NCI-H1105 treated with DMSO at 0.1 percent for 48 hours (cell line): ENCODE results near the gene BABAM1.

ENCODE experiments used
- DNase-seq: peaks from one replicate; lab custom pipeline; 2025; lab: John Stamatoyannopoulos, UW

The BABAM1 gene

DNA sequence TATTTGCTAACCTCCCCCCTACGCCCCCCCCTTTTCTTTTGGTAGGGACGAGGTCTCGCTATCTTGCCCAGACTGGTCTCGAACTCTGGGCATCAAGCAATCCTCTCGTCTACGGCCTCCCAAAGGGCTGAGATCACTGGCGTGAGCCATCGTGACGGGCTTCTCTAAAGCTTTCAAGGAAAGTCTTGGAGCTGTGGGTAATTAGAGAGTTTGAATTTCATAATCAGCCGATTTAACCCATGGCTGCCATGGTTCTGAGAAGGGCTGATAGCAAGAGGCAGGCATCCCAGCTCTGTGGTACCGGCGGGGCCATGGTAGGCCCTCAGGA is 36.7 kb downstream of the BABAM1 start:
- DNase-seq: no peak

DNA sequence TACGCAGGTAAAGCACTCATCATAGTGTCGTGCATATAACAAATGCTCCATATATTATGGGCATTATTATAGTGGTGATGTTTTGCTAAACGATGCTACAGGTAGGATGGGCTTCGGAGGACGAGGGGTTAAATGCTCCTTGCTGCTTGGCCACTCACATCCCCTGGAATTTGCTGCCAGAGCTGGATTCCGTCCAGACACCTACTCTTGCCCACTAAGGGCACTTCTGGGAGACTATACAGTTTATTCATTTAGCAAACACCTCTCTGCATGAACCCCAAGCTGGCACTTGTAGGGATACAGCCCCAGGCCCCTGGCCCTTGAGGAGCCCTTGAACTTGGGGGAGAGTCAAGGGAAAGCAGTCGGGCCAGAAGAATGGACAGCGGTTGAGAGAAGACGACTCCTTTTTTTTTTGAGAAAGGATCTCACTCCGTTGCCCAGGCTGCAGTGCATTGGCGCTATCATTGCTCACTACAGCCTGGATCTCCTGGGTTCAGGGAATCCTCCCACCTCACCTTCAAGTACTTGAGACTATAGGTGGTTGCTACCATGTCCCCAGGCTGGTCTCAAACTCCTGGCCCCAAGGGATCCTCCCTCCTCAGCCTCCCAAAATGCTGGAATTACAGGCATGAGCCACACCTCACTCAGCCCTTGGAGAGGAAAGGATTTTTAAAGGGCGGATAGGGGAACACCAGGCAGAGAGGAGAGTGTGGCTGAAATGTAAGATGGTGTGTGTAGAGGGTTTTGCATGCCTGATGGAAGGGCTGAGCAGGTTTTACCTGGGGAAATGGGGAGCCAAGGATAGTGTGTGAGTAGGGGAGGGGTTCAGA is 37.4 kb downstream of the BABAM1 start:
- no peak for DNase-seq

DNA sequence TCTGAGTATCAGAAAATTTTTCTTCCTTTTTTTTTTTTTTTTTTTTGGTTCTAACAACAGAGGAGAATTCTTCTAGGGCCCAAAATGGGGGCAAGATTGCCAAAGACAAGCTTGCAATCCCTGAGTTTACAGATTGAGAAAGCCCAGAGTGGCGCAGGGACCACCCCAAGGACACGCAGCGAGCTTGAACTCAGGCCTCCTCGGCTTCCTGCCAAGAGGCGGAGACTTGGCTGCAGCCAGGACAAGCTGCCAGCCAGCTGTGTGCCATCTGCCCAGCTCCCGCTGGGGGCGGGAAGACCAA is 37.9 kb downstream of the BABAM1 start:
- no peak for DNase-seq

DNA sequence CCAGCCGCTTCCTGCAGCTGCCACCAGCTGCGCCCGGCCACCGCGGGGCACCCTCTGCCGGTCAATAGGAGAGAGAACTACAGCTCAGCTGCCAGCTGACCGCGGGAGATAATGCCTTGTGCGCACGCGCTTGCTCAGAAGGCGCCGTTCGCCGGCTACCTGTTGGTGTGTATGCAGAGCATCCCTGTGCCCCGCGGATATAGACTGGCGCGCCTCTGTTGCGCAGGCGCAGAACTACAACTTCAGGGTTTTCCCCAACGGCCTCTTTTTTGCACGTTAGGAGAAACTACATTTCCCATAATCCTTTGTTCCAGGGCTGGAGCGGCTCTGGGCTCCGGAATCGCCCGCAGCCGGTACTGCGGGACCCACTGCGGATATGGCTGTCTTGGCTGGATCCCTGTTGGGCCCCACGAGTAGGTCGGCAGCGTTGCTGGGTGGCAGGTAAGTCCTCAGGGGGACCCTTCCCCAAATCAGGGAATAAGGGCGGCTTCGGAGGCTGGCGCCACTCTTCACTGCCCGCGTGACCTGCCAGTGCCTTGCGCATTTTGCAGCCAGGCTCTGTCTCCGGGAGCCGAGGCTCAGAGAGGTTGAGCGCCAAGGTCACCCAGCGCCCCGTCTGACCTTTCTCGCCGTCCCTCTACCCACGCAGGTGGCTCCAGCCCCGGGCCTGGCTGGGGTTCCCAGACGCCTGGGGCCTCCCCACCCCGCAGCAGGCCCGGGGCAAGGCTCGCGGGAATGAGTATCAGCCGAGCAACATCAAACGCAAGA is 38.5 kb downstream of the BABAM1 start, which contains the start of gene MRPL34:
MRPL34 (plus strand) TSS at position 356 of the 768 bp plus-strand sequence; CDS start at position 377, 21 bp downstream.
- DNase-seq: peak; percentile 100

DNA sequence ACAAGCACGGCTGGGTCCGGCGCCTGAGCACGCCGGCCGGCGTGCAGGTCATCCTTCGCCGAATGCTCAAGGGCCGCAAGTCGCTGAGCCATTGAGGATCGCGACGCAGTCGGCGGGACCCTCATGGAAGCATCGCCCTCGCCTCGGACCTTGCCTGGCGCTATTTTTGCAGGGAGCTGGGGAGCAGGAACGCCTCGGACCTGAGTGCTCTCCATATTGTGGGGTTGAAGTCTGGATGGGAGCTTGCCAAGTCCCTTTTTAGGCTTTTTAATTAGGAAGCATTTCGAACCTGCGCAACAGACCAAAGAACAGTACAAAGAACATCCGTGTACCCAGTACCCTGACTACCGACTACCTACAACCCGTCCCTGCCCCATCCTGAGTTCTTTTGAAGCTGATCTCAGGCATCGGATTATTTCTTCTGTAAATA is 39.1 kb downstream of the BABAM1 start:
- DNase-seq: no peak

DNA sequence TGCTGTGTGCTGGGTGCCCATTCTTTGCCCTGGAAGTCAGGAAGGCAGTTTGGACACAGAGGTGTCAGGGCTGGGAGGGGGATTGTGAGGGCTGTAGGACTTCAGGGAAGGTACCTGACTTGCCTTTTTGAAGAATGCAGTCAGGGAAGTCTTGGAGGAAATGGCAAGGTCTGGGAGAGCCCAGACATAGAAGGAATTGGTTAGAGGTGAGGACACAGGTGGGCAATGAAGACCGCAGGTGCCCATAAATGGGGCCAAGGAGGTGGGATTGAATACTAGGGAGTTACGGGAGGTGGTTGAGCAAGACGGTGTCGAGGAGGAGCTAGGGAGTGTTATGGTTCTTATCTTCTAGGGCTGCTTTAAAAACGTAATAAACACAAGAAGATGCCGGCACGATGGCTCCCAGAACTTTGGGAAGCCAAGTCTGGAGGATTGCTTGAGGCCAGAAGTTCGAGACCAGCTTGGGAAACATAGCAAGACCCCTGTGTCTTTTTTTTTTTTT is 40.7 kb downstream of the BABAM1 start:
- no peak for DNase-seq

DNA sequence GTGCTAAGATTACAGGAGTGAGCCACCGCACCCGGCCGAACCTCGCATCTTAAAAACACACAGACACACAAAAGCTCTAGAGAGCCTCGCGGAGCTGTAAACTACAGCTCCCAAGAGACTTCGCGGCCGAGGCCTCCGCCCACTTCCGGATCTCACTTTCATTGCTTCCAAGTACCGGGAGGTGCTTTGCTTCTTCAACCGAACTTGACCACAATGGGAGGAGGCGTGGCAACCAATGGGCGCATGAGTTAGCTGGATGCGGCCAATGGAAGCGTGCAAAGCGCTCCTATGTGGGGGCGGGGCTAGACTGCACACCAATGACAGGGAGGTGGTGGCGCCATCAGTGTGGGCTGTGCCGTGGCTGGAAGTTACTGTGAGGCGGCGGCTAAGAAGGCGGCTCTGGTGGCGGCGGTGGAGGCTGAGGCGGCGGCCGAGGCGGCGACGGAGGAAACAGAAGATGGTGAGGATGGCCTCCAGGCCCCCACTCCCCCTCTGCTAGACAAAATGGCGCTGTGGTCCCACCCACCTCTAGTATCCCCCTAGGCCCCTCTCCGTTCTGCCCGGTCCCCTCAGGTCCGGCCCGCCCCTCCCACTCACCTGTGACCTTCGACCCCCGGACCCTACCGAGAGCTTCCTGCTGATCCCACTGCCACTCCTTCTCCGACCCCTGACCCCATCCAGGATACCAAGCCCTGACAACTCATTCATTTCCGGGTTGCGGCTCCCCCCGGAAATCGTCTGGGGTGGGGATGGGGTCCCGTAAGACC is 42.1 kb downstream of the BABAM1 start, which contains the start of gene DDA1:
DDA1 (plus strand) TSS at position 366 of the 767 bp plus-strand sequence; CDS start at position 458, 92 bp downstream.
- peak; percentile 100 for DNase-seq

DNA sequence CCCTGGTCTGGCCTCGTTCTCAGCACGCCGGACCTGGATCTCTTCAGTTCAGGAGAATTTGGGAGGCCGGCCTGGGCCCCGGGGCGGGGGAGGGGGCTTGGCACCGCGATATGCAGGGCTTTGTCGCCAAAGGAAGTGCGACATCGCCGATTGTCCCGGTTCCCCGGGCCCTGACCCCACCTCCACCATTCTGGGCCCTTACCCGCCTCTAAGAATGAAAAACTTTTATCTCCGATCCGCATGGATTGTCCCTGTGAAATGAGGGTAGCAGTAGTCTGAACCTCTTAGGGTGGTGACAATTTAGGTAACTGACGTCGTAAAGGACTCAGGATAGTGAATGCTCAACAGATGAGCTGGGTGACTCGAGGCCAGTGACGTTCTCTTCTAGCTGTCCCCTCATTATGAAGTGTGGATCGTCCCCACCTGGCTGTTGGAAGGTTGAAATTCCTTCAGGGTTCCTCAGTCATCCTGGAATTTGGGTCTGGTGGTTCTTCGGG is 42.8 kb downstream of the BABAM1 start:
- DNase-seq: no peak

DNA sequence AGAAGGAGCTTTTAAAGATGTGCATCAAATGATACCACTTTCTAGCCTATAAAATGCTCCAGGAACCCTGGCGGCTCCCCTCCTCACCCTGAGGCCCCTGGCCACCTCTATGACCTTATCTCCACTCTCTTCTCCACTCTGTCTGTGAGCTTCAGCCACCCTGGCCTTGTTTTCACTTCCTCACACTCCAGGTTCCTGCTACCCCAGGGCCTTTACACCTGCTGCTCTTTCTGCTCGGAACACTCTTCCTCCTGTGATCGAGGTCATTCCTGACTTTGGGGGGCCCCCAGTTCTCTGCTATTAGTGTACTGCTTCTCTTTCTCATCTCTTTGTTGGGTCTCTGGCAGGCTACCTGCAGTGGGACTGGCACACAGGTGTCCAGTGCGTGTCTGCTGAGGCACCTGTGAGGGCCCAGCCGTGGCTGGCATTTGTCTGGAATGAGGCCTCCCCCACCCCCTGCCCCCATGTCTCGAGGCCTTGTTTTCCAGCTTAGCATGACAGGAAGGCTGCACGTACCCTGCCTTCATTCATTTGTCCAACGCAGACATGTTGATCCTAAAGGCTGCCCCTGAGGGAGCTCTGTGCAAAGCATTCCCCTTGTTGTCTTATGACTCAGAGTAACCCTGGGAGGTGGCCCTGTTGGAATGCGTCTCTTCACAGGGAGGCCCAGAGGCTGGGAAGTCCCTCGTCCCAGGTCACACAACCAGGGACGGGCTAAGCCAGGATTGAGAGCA is 44.4 kb downstream of the BABAM1 start:
- DNase-seq: no peak

DNA sequence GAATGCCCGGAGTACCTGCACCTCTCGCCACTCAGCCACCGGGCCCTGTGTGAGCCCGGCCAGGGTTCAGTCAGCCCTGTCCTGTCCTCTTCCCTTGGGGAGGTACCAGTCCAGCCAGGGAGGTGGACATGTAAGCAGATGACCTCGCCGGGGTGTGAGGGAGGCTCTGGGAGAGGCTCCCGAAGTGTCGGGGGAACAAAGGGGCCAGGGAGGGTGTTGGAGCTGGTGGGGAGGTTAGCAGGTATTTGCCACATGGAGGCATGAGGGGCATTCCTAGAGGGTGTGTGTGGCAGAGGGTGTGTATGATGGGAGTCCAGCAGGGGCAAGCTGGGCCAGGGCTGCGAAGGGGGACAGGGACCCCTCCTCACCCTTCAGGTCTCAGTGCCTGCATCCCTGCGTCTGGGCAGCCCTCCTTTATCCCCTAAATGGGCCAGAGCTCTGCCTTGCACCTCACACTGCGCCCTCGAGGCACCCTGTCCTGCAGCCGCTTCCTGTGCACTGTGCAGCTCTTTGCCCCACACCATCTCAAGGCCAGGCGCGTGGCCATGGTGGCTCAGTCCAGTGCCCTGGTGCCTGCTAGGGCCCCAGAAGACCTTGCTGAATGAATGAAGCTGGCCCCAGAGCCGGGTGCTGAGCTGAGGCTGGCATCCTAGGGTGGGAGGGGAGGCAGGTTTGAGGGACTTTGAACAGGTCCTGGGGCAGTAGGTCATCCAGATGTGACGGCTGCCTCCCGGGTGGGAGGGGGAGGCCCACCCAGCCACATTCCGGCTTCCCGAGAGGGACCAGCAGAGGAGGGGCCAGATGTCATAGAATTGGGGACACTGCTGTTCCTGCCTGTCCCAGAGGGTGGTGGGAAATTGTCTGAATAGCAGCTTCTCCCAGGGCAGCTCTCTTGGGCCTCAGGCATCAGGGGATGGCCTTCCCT is 45.2 kb downstream of the BABAM1 start:
- DNase-seq: no peak

DNA sequence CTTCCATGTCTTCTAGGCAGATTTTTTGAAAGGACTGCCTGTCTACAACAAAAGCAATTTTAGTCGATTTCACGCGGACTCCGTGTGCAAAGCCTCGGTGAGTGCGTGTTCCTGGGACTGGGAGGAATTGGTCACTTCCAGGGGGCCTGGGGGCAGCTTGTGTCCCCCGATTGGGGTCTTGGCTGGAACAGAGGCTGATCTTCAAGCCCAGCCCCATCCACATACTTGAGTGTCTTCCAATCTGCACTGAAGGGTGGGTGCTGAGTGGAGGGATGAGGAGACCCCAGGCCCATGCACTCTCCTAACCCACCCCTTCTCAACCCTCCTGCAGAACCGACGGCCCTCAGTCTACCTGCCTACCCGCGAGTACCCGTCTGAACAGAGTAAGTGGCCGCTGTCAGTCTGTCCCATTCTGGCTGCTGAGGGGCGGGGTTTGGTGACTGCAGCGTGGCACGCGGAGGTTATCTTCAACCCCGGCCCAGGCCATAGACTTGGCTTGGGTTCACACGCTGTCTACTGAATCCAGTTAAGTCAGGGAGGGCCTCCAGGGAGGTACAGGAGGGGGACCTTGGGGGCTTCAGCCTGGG is 46.9 kb downstream of the BABAM1 start:
- DNase-seq: no peak

DNA sequence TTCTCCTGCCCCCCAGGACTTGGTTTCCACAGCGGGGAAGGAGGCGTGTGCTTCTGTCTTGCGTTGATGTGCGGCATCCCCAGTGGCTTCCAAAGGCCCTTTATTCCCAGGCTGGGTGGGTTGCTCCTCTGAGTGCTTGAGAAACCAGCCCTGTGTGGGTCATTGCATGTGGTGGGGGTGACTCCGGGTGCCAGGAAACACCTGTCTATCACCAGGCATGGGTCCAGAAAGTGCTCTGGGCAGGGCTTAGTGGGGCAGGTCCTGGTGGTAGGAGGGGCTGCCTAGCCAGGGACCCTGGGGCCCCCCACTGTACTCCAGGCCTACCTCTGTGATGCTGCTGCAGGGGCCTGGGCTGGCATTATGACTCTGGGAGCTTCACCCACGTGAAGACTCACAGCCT is 51.7 kb downstream of the BABAM1 start:
- DNase-seq: no peak

DNA sequence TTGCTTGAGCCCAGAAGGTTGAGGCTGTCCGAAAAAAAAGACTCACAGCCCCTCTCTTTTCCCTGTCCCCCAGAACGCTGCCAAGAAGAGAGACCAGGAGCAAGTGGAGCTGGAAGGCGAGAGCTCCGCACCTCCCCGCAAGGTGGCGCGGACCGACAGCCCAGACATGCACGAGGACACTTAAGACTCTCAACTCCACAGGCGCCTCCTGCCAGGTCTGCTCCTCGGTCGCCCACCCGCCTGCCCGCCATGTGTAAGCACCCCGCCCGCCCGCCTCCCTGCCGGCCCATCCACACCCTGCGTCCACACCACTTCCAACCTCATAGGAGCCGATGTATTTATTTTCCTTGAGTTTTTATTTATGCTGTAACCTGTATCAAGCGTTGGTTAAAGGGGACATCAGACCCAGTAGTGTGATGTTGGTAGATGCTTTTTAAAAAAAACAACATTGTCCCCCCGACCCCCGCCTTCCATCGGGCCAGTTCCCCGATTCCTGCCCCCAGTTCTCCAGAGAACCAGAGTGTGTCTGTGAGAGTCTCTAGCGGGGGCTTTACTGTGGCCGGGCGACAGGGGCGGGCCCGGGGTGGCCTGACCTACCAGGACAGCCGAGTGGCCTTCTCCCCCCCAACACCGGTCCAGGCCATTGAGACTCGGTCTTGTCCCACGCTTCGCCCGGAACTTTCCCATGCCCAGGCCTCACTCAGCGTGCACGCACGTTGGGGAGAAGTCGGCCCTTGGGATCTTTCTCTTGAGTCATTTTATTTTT is 52.4 kb downstream of the BABAM1 start:
- no peak for DNase-seq

DNA sequence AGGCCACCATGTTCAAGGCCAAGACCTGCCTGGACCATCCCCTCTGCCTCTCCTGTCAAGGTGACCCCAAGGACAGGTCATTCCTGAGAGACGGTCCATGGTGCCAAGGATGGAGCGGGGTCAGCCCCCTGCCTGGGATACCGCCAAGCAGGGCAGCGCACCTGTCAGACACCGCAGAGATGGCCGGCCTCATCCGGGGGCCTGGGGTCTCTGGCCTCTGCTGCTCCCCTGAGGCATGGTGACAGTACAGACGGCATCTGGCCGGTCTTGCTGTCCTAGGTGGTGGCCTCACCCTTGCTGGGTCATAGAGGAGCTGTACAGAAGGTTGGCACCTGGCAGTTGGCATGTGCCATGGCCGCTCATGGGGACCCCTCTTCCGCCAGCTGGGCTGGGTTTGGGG is 53.2 kb downstream of the BABAM1 start:
- DNase-seq: no peak

DNA sequence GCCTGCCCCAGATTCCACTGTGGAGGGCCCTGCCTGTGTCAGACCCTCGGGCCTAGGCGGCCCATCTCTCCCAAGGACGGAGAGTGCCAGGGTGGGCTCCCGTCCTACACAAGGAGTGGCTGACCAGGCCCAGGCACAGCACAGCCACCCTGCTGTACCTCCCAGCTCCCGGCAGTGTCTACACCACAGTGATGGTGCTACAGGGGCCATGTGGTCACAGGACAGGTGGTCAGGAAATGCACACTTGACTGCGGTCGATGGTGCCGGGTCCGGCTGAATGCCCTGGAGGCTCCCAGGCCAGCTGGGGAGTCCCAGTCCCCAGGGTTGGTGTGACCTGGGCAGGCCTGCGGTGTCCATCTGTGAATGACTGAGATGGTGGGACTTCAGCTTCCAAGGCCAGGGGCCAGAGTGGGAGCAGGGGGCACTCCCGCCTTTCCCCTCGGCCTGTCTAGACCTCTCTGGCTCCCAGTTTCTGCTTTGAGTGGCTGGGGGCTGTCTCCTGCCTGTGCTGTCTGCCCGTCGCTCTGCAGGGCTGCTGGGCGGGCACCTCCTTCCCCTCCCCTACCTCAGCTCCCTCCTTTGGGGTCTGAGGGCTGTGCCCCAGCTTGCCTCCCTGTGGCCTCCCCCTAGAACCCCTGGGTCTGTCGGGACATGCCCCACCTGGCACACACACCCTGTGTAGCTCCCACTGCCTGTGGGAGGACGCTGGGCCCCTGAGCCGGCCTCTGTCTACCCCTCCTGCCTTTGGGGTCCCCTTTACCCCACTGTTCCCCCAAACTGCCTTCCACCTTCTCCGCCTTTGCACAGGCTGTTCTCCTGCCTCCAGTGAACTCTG is 54.6 kb downstream of the BABAM1 start:
- no peak for DNase-seq

DNA sequence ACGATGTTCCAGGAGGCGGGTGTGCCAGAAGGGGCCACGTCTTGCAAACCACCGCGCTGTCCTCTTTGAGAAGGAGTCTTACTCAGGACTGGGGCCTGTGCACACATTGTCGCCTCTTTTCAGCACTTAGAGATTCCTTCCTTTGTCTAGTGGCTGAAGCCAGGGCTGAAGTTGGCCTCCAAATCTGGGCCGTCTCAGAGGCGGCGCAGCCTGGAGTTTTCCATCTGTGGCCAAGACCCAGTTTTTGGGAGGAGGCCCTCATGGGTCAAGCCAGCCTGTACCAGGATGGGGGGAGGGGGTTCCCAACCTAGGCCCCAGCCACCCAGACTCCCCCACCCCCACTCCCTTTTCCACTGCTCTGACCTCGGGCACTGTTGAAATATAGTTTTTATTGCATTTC is 55.6 kb downstream of the BABAM1 start:
- no peak for DNase-seq

DNA sequence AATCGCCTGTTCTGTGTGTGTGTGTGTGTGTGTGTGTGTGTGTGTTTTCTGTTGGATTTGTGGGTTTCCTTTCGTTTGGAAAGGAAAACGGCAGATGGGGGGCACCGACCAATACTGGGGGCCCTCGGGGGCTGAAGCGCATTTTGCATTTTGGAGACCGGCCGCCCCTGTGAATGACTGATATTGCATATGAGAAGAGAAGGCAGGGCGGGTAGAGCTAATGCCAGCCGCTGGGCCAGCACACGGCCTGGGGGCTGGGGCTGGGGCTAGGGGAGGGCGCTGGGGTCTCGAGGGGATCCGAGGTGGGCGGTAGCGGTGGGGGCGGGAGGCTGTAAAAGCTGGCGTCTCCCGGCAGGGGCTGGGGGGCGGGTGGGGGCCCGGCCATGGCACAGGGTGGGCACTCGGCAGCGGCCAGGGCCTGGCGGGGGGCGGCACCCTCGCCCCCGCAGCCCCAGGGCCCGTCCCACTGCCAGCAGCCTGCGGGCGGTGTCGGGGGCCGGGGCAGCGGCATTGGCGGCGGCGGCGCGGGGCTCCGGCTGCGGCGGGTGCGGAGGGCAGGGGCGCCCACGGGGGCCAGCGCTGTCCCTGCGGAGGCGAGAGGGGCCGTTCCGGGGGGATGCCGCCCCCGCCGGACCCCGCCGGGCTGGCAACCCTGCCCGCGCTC is 56.2 kb downstream of the BABAM1 start:
- DNase-seq: no peak

DNA sequence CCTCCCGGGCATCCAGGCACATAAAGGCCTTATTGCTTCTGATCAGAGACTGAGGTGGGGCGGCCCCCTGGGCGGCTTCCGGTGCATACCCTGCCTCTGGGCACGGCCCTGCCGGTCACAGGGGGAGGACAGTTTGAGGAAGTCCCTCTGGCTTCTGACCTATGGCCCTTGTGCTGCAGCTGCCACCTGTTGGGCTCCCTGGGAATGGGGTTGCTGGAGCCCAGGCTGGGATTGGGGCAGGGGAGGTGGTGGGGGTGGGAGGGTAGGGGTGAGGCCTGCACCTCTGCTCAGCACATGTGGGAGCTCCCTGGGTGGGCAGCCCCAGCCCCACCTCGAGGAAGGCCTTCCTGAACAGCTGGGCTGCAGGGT is 56.7 kb downstream of the BABAM1 start:
- no peak for DNase-seq
